HL-60 (cell line): ENCODE measurements around the gene WRAP73.

Experiments
- DNase-seq, 2 experiments: peaks; one replicate each; pipeline ENCODE4 v3.0.0-alpha.2; 2010 to 2020; ENCODE audit warnings: low read depth in 1 of 2, low spot score in 1 of 2
- H3K27ac ChIP-seq: fragments of 250-450 bp; sonication (Bioruptor Pico); replicated peaks from 2 replicates; pipeline ENCODE4 v1.5.1; 2020; ENCODE audit warnings: mild to moderate bottlenecking, moderate library complexity
- H3K27me3 ChIP-seq: fragments of 250-450 bp; sonication (Bioruptor Pico); 2 replicates; pipeline ENCODE4 v1.5.1; 2021; ENCODE audit warnings: mild to moderate bottlenecking, moderate library complexity; ENCODE audit not compliant: insufficient read depth, poor library complexity, severe bottlenecking
- H3K4me3 ChIP-seq: replicated peaks from 2 replicates; pipeline ENCODE4 v1.5.1; 2011; ENCODE audit warnings: mild to moderate bottlenecking, control low read depth, low read length; ENCODE audit not compliant: insufficient read depth
- GABPA ChIP-seq: IDR thresholded peaks from 2 replicates; pipeline ENCODE4 v1.6.1; 2012; ENCODE audit warnings: low read depth
- POLR2AphosphoS5 ChIP-seq: IDR thresholded peaks from 2 replicates; pipeline ENCODE4 v1.6.1; 2012; ENCODE audit warnings: low read depth
- SPI1 ChIP-seq: IDR thresholded peaks from 2 replicates; pipeline ENCODE4 v1.6.1; 2012; ENCODE audit warnings: low read depth, mild to moderate bottlenecking, borderline replicate concordance
- TF ChIP-seq, protein P1 (sequence below): IDR thresholded peaks from 2 replicates; pipeline ENCODE4 v1.6.1; 2012; ENCODE audit warnings: low read depth; ENCODE audit not compliant: insufficient replicate concordance
- TF ChIP-seq, protein P2 (sequence below): IDR thresholded peaks from one replicate; pipeline ENCODE4 v1.5.1; 2011; ENCODE audit warnings: low read length, control low read depth, inconsistent platforms; ENCODE audit not compliant: insufficient read depth

Gene WRAP73

DNA sequence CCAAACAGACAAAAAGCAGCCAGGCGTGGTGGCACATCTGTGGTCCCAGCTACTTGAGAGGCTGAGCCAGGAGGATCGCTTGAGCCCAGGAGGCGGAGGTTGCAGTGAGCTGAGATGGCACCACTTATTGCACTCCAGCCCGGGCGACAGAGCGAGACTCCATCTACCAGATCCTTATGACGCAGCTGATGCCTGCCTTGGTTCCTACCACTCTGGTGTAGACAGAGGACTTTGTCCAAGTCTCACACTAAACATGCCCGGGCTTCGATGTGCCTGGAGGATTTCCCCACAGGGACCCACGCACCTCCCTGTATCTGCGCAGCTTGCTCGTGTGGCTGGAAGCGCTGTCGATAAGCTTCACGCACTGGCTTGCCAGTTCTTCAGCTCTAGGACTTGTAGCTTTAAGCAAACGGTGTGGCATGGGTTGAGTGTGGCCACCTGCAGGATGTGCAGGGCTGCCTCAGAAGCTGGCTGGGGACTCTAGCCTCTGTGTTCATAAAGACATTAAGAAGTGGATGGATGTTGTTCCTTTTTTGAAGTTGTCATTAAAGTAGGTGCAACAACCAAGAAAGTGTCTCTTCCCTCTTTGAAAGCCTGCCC lies 20.2 kb downstream of the WRAP73 start:
- H3K27me3 ChIP-seq, result no peaks in the 10 kb centered on the region
- no peak overlapping the region for H3K4me3 ChIP-seq
- DNase-seq, result no peak
- no peak overlapping the region for H3K27ac ChIP-seq
- TF ChIP-seq, protein P1, sequence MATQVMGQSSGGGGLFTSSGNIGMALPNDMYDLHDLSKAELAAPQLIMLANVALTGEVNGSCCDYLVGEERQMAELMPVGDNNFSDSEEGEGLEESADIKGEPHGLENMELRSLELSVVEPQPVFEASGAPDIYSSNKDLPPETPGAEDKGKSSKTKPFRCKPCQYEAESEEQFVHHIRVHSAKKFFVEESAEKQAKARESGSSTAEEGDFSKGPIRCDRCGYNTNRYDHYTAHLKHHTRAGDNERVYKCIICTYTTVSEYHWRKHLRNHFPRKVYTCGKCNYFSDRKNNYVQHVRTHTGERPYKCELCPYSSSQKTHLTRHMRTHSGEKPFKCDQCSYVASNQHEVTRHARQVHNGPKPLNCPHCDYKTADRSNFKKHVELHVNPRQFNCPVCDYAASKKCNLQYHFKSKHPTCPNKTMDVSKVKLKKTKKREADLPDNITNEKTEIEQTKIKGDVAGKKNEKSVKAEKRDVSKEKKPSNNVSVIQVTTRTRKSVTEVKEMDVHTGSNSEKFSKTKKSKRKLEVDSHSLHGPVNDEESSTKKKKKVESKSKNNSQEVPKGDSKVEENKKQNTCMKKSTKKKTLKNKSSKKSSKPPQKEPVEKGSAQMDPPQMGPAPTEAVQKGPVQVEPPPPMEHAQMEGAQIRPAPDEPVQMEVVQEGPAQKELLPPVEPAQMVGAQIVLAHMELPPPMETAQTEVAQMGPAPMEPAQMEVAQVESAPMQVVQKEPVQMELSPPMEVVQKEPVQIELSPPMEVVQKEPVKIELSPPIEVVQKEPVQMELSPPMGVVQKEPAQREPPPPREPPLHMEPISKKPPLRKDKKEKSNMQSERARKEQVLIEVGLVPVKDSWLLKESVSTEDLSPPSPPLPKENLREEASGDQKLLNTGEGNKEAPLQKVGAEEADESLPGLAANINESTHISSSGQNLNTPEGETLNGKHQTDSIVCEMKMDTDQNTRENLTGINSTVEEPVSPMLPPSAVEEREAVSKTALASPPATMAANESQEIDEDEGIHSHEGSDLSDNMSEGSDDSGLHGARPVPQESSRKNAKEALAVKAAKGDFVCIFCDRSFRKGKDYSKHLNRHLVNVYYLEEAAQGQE, result no peak
- no peak for TF ChIP-seq GABPA
- no peak for TF ChIP-seq POLR2AphosphoS5
- TF ChIP-seq SPI1, result no peak
- TF ChIP-seq, protein P2, sequence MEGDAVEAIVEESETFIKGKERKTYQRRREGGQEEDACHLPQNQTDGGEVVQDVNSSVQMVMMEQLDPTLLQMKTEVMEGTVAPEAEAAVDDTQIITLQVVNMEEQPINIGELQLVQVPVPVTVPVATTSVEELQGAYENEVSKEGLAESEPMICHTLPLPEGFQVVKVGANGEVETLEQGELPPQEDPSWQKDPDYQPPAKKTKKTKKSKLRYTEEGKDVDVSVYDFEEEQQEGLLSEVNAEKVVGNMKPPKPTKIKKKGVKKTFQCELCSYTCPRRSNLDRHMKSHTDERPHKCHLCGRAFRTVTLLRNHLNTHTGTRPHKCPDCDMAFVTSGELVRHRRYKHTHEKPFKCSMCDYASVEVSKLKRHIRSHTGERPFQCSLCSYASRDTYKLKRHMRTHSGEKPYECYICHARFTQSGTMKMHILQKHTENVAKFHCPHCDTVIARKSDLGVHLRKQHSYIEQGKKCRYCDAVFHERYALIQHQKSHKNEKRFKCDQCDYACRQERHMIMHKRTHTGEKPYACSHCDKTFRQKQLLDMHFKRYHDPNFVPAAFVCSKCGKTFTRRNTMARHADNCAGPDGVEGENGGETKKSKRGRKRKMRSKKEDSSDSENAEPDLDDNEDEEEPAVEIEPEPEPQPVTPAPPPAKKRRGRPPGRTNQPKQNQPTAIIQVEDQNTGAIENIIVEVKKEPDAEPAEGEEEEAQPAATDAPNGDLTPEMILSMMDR, result no peak

DNA sequence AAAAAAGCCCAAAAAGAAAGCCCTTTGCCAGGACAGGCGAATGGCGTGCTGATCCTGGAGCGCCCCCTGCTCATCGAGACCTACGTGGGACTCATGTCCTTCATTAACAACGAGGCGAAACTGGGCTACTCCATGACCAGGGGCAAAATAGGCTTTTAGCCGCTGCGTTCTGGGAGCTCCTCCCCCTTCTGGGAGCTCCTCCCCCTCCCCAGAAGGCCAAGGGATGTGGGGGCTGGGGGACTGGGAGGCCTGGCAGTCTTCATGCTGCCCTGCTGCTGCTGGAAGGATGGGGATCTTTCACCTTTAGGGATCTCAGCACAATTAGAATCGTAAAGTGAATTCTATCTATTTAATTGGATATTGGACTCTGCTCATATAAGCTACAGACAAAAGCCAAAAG lies 21.5 kb downstream of the WRAP73 start:
- TF ChIP-seq SPI1 (no peak), POLR2AphosphoS5 (no peak), GABPA (no peak)
- TF ChIP-seq, protein P1, result no peak
- TF ChIP-seq, protein P2, result no peak
- Histone ChIP-seq H3K27ac (no peak overlapping the region), H3K4me3 (no peak overlapping the region), H3K27me3 (no peaks in the 10 kb centered on the region)
- DNase-seq, result no peak

DNA sequence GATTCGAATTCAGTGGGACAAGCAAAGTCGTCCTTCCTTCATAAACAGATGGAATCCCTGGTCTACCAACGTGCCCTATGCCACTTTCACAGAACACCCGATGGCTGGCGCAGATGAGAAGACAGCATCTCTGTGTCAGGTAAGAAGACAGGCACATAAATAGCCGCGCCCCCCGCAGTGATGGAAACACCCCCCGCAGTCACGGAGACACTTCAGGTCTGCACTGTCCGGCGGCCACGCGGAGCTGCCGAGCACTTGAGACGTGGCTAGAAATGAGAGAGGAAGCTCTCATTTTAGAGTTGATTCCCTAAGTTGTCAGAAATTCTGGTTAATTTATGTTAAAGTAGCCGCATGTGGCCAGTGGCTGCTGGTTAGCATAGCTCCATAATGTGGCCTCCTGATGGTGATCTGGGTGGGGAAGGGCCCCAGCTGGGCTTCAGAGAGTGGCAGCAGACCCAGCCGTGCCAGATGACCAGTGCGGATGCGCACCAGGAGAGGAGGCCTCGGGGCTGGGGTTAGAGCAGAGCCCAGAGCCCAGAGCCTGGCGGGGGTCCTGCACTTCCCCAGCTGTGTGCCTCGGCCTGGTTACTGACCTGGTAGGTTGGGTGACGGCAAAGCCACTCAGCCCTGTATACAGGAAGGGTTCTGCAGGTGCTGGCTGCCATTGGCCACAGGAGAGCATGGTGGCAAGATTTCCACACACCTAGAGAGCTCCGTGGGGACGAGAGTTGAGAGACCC lies 22.2 kb downstream of the WRAP73 start:
- TF ChIP-seq GABPA (no peak), POLR2AphosphoS5 (no peak)
- no peak for DNase-seq
- no peaks in the 10 kb centered on the region for H3K27me3 ChIP-seq
- no peak overlapping the region for H3K4me3 ChIP-seq
- no peak overlapping the region for H3K27ac ChIP-seq

DNA sequence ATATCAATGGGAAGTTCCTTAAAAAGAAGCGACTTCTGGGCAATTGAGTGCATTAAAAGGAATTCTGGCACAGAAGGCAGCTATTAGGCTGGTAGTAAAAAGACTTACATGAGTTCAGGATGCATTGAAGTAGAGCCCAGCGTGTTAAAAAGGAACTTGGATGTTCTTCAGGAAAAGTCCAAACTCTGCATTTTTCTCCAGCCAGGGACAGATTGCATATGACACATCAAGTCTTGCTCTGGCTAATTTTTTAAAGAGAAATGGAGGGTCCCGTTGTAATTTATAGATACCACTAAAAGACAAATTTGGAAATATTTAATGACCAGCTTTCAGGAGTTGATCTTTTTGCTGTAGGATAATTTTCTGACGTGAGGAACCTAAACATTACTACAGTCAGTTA lies 23.9 kb downstream of the WRAP73 start:
- Histone ChIP-seq H3K27me3 (no peaks in the 10 kb centered on the region), H3K27ac (no peak overlapping the region), H3K4me3 (no peak overlapping the region)
- TF ChIP-seq, protein P1, result no peak
- no peak for TF ChIP-seq POLR2AphosphoS5
- TF ChIP-seq GABPA, result no peak
- TF ChIP-seq, protein P2, result no peak
- TF ChIP-seq SPI1, result no peak
- DNase-seq, result no peak
